Panc1 (cell line): Measurements from ENCODE around the gene RBBP6. TPM values are rescaled to one million over a fixed set of nuclear protein-coding genes. Genes with fewer than 3 reads are reported as not detected.

Experiments
- ATAC-seq: fragments of 200-7000 bp; cut with Tn5 transposase; 2 replicates; pipeline ENCODE4 v1.9.1; 2020; ENCODE audit warnings: mild to moderate bottlenecking, moderate library complexity
- BruUV-seq: library from RNA; stranded (reverse); fragments of 400-500 nt; replicated peaks from 2 replicates; lab custom pipeline; 2021; lab: Mats Ljungman, UMichigan
- CTCF ChIA-PET: fragments of 300-600 bp; sonication (Branson Sonifier 250); formaldehyde crosslinking; loops from one replicate; lab custom pipeline; 2022; ENCODE audit warnings: antibody characterized with exemption; lab: Charles Lee
- POLR2A ChIA-PET: fragments of 300-600 bp; sonication (Branson Sonifier 250); formaldehyde crosslinking; loops from one replicate; lab custom pipeline; 2022; ENCODE audit warnings: antibody characterized with exemption; lab: Charles Lee
- DNase-seq: peaks from one replicate; pipeline ENCODE4 v3.0.0-alpha.2; 2010; ENCODE audit warnings: low read depth, low spot score
- H3K27ac ChIP-seq: 2 replicates; pipeline ENCODE4 v1.5.1; 2011; ENCODE audit warnings: mild to moderate bottlenecking, low read length, inconsistent platforms
- H3K27me3 ChIP-seq: fragments of 200-500 bp; sonication (Bioruptor generic); 2 replicates; pipeline ENCODE4 v1.6.0; 2014; ENCODE audit warnings: low read length, inconsistent platforms; ENCODE audit not compliant: control insufficient read depth, insufficient read depth
- H3K36me3 ChIP-seq: fragments of 200-500 bp; sonication (Bioruptor generic); 2 replicates; pipeline ENCODE4 v1.5.1; 2014; ENCODE audit warnings: inconsistent platforms, mild to moderate bottlenecking, low read length, moderate library complexity; ENCODE audit not compliant: control insufficient read depth, insufficient read depth
- H3K4me1 ChIP-seq: 2 replicates; pipeline ENCODE4 v1.5.1; 2011; ENCODE audit warnings: inconsistent platforms, mild to moderate bottlenecking, low read length, moderate library complexity; ENCODE audit not compliant: control insufficient read depth, insufficient read depth
- H3K4me3 ChIP-seq, 2 experiments: 2 replicates each; pipeline ENCODE4 v1.5.1; 2011 to 2012; ENCODE audit warnings: low read depth in 2 of 2, low read length in 2 of 2, mild to moderate bottlenecking in 2 of 2, inconsistent platforms in 1 of 2, moderate library complexity in 1 of 2
- H3K9me3 ChIP-seq: fragments of 200-500 bp; sonication (Bioruptor generic); 2 replicates; pipeline ENCODE4 v1.5.1; 2014; ENCODE audit warnings: low read depth, mild to moderate bottlenecking, inconsistent platforms, low read length, moderate library complexity; ENCODE audit not compliant: control insufficient read depth, insufficient read depth
- POLR2AphosphoS5 ChIP-seq: IDR thresholded peaks from 2 replicates; pipeline ENCODE4 v1.6.1; 2012; ENCODE audit warnings: mild to moderate bottlenecking, low read depth, low read length, moderate library complexity
- SIN3A ChIP-seq: IDR thresholded peaks from 2 replicates; pipeline ENCODE4 v1.6.1; 2012; ENCODE audit warnings: low read depth, mild to moderate bottlenecking, low read length, moderate library complexity, borderline replicate concordance; ENCODE audit not compliant: insufficient read depth
- TCF7L2 ChIP-seq: IDR thresholded peaks from 2 replicates; pipeline ENCODE4 v1.6.1; 2011; ENCODE audit warnings: mild to moderate bottlenecking, low read depth, low read length, inconsistent platforms
- in situ Hi-C: cut with HindIII; loops from 2 replicates; pipeline ENCODE4 v1.10.0; 2016; ENCODE audit warnings: low sequenced_read_pairs, low pct_unique_long_range_greater_than_20kb
- intact Hi-C: fragments of 100-400 bp; cut with micrococcal nuclease; formaldehyde crosslinking; loops from one replicate; pipeline ENCODE4 v1.10.0; 2022; ENCODE audit not compliant: unreplicated experiment
- total RNA-seq: library from RNA; stranded (reverse); gene quantifications from one replicate; pipeline ENCODE4 v1.2.1, GENCODE V29; 2021; ENCODE audit not compliant: unreplicated experiment
- TF ChIP-seq, protein P1 (sequence below), 2 experiments: IDR thresholded peaks; 2 replicates each; pipeline ENCODE4 v1.6.1; 2011 to 2012; ENCODE audit warnings: low read depth in 2 of 2, control low read depth in 1 of 2, low read length in 1 of 2, mild to moderate bottlenecking in 1 of 2, moderate library complexity in 1 of 2; ENCODE audit not compliant: insufficient read depth in 1 of 2
- TF ChIP-seq, protein P2 (sequence below): fragments of 450-650 bp; IDR thresholded peaks from 2 replicates; pipeline ENCODE4 v1.5.1; 2017; ENCODE audit warnings: mild to moderate bottlenecking

Gene RBBP6
- total RNA-seq, 1 experiment from 2014 or later = 42.7 TPM

DNA sequence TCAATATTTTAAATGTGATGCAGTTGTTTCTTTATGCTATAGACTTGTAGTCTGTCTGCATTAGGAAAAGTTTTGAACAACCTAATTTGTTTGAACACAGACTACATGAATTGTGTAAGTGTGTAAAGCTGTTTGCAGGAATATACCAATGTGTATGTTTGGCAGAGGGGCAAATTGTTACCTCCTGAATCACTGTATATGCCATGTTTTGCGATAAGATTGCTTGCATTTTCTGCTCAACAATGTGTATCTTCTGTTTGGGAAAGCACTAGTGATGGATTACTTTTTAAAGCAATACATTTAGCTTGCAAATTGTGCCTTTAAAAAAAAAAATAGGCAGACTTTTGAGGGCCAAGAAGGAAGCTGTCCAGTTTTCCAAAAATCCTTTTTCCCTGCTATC lies 14.6 kb downstream of the RBBP6 start:
- ChIA-PET POLR2A (no interaction called here), CTCF (no interaction called here)
- TF ChIP-seq TCF7L2 (no peak), SIN3A (no peak), POLR2AphosphoS5 (no peak)
- TF ChIP-seq, protein P1, sequence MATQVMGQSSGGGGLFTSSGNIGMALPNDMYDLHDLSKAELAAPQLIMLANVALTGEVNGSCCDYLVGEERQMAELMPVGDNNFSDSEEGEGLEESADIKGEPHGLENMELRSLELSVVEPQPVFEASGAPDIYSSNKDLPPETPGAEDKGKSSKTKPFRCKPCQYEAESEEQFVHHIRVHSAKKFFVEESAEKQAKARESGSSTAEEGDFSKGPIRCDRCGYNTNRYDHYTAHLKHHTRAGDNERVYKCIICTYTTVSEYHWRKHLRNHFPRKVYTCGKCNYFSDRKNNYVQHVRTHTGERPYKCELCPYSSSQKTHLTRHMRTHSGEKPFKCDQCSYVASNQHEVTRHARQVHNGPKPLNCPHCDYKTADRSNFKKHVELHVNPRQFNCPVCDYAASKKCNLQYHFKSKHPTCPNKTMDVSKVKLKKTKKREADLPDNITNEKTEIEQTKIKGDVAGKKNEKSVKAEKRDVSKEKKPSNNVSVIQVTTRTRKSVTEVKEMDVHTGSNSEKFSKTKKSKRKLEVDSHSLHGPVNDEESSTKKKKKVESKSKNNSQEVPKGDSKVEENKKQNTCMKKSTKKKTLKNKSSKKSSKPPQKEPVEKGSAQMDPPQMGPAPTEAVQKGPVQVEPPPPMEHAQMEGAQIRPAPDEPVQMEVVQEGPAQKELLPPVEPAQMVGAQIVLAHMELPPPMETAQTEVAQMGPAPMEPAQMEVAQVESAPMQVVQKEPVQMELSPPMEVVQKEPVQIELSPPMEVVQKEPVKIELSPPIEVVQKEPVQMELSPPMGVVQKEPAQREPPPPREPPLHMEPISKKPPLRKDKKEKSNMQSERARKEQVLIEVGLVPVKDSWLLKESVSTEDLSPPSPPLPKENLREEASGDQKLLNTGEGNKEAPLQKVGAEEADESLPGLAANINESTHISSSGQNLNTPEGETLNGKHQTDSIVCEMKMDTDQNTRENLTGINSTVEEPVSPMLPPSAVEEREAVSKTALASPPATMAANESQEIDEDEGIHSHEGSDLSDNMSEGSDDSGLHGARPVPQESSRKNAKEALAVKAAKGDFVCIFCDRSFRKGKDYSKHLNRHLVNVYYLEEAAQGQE (IDR thresholded peaks at IDR 0.05; ENCODE audit: insufficient read depth in 1 of 2, low read depth in 2 of 2, low read length in 1 of 2) = no peak
- TF ChIP-seq, protein P2, sequence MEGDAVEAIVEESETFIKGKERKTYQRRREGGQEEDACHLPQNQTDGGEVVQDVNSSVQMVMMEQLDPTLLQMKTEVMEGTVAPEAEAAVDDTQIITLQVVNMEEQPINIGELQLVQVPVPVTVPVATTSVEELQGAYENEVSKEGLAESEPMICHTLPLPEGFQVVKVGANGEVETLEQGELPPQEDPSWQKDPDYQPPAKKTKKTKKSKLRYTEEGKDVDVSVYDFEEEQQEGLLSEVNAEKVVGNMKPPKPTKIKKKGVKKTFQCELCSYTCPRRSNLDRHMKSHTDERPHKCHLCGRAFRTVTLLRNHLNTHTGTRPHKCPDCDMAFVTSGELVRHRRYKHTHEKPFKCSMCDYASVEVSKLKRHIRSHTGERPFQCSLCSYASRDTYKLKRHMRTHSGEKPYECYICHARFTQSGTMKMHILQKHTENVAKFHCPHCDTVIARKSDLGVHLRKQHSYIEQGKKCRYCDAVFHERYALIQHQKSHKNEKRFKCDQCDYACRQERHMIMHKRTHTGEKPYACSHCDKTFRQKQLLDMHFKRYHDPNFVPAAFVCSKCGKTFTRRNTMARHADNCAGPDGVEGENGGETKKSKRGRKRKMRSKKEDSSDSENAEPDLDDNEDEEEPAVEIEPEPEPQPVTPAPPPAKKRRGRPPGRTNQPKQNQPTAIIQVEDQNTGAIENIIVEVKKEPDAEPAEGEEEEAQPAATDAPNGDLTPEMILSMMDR = no peak
- BruUV-seq = no TSS peak
- no peaks in the 10 kb centered on the region for H3K9me3 ChIP-seq
- intact Hi-C loops = no loop called here
- H3K36me3 ChIP-seq = peaks cover 48% of the 10 kb centered on the region
- no peak overlapping the region for H3K4me3 ChIP-seq
- no peaks in the 10 kb centered on the region for H3K4me1 ChIP-seq
- DNase-seq (no peak), ATAC-seq (no peak)
- H3K27ac ChIP-seq = no peak overlapping the region
- H3K27me3 ChIP-seq = no peaks in the 10 kb centered on the region
- in situ Hi-C loops = no loop called here

DNA sequence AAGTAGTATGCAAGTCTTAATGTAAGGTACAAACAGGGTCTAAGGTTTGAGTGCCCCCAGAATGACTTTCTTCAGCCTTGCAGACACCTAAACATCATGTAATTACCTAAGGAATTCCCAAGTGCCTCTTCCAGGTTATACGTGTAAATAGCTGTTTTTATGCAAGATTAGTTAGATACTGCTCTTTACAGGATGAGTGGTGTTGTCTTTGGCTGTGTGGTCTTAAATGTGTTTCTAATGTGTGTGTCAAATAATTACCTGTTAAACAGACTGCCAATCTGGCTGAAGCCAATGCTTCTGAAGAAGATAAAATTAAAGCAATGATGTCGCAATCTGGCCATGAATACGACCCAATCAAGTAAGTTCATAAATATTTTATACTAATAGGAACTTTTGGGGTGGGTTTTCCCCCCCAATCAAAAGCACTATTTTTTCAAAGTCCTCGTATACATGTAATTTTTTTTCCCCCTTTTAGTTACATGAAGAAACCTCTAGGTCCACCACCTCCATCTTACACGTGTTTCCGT lies 16.0 kb downstream of the RBBP6 start:
- ChIA-PET CTCF (no interaction called here), POLR2A (no interaction called here)
- no peak overlapping the region for H3K27ac ChIP-seq
- in situ Hi-C loops (no loop called here), intact Hi-C loops (no loop called here)
- H3K4me1 ChIP-seq = no peaks in the 10 kb centered on the region
- H3K4me3 ChIP-seq = no peak overlapping the region
- ATAC-seq (no peak), DNase-seq (no peak)
- no peak for TF ChIP-seq SIN3A
- TF ChIP-seq TCF7L2 = no peak
- TF ChIP-seq POLR2AphosphoS5 = no peak
- TF ChIP-seq, protein P1 (IDR thresholded peaks at IDR 0.05; ENCODE audit: insufficient read depth in 1 of 2, low read depth in 2 of 2, low read length in 1 of 2) = no peak
- TF ChIP-seq, protein P2 = no peak
- H3K36me3 ChIP-seq = peaks cover 36% of the 10 kb centered on the region
- BruUV-seq = no TSS peak
- H3K9me3 ChIP-seq = no peaks in the 10 kb centered on the region
- no peaks in the 10 kb centered on the region for H3K27me3 ChIP-seq
